GM18861 (cell line): Measurements from ENCODE around the gene DNAI4.
"Not testable (repeated sequence)": the region's sequence is repeated elsewhere in the genome, so short reads cannot be mapped to it uniquely, and the experiment has no call there.

ENCODE experiments used
- ATAC-seq: cut with Tn5 transposase; IDR thresholded peaks from one replicate; pipeline ENCODE4 v1.9.1; 2021; ENCODE audit not compliant: unreplicated experiment

DNAI4 gene

GRCh38 chr1:66848193-66848592 lies 76.5 kb downstream of the DNAI4 start:
- ATAC-seq = no peak

- no peak for ATAC-seq
These were observed 83.7 kb downstream of the DNAI4 start for GRCh38 chr1:66840929-66841328.

GRCh38 chr1:66834926-66835325 lies 89.7 kb downstream of the DNAI4 start:
- no peak for ATAC-seq

- no peak for ATAC-seq
These were observed 91.5 kb downstream of the DNAI4 start for GRCh38 chr1:66833112-66833511.

- no peak for ATAC-seq
These were observed 93.0 kb downstream of the DNAI4 start for GRCh38 chr1:66831529-66832239.

GRCh38 chr1:66824771-66825170 lies 99.9 kb downstream of the DNAI4 start:
- ATAC-seq = no peak

GRCh38 chr1:66809736-66810326 lies 114.8 kb downstream of the DNAI4 start:
- ATAC-seq = no peak

GRCh38 chr1:66809245-66809644 lies 115.4 kb downstream of the DNAI4 start:
- no peak for ATAC-seq

- ATAC-seq = not testable (repeated sequence)
These were observed 128.8 kb downstream of the DNAI4 start for GRCh38 chr1:66795839-66796238.

- ATAC-seq = no peak
These were observed 132.7 kb downstream of the DNAI4 start for GRCh38 chr1:66791621-66792610.

- peak; percentile 72 for ATAC-seq
These were observed 136.3 kb downstream of the DNAI4 start for GRCh38 chr1:66788231-66788939.

GRCh38 chr1:66787641-66788040 lies 137.0 kb downstream of the DNAI4 start:
- ATAC-seq = no peak

- ATAC-seq = not testable (repeated sequence)
These were observed 138.9 kb downstream of the DNAI4 start for GRCh38 chr1:66785800-66786199.

- no peak for ATAC-seq
These were observed 145.1 kb downstream of the DNAI4 start for GRCh38 chr1:66779475-66780078.

- ATAC-seq = no peak
These were observed 145.7 kb downstream of the DNAI4 start for GRCh38 chr1:66778969-66779368.

- no peak for ATAC-seq
These were observed 146.4 kb downstream of the DNAI4 start for GRCh38 chr1:66778266-66778665.

- ATAC-seq = no peak
These were observed 146.8 kb downstream of the DNAI4 start for GRCh38 chr1:66777831-66778230.

GRCh38 chr1:66775646-66776045 lies 149.0 kb downstream of the DNAI4 start:
- ATAC-seq = no peak

- ATAC-seq = no peak
These were observed 150.2 kb downstream of the DNAI4 start for GRCh38 chr1:66774438-66774837.

GRCh38 chr1:66773227-66773626 lies 151.4 kb downstream of the DNAI4 start:
- ATAC-seq = no peak

- ATAC-seq = no peak
These were observed 154.0 kb downstream of the DNAI4 start for GRCh38 chr1:66770694-66771093.
